Stimulated activated CD8-positive, alpha-beta memory T cell treated with anti-CD3 and anti-CD28 coated beads, Interleukin-12 subunit alpha, Interleukin-12 subunit beta, amount 100 ng/mL, for 1 hour (primary cell): ENCODE data around the gene PAPPA2.

Experiments
- DNase-seq: peaks from one replicate; pipeline ENCODE4 v3.0.0-alpha.2; 2020; ENCODE audit warnings: low read depth

The PAPPA2 gene

DNA sequence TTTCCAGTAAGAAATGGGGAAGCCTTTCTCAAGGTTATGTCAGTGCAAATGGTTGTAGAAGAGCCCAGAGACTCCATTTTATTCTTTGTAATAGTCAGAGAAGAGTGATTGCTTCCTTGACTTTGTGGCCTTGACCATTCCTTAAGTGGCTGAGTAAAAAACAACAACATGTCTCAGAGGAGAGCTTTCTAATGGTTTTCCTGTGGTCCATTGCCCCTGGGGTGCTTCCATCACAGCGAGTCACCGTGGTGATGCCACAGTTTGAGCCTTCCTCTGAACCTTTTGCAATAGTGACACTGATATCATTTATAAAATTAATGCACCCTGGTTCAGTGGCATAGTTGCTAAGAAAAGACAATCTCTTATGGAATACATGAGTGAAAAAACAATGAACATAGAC, 38.6 kb downstream of the PAPPA2 start:
- DNase-seq: no peak

DNA sequence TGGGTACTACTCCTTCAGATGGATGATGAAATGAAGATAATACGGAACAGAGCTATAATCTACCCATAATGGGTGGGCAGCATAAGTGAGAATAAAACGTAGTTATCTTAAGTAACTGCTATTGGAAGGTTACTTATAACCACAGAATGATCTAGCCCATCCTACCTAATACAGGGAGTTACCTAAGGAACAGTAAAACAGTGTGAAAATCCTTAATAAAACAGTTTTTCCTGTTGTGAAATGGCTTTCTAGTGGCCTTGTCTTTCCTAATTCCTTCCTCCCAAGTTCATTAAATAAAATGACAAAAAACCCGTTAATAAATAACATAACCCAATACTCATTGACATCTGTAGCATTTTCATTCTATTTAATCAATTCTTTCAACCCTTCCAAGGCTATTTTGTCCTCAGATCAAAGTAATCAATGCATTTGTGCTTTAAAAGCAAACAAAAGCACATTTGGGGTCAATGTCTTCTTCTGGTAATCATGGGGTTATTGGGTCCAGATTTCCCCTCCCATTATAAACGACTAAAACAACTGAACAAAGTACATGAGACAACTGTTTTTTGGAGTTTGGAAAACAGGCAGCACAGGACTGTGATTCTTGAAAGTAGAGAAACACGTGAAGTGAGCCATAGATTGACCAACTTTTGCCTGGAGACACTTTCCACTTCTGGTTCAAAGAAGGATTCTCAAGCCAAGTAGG, 42.0 kb downstream of the PAPPA2 start:
- DNase-seq: no peak

DNA sequence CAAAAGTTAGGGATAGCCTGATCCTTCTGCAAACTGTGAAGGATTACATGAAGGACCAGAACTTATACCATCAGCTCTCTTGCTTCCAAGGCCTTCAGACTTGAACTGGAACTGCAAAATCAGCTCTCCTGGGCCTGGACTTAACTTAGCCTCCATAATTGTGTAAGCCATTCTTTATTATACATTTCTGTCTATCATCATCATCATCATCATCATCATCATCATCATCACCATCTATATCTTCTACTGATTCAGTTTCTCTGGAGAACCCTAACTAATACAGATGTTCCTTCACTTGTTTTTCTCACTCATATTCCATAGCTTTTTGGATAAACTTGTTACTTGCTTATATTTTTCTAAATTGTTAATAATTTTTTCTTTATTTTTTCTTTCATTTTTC, 50.0 kb downstream of the PAPPA2 start:
- DNase-seq: no peak

DNA sequence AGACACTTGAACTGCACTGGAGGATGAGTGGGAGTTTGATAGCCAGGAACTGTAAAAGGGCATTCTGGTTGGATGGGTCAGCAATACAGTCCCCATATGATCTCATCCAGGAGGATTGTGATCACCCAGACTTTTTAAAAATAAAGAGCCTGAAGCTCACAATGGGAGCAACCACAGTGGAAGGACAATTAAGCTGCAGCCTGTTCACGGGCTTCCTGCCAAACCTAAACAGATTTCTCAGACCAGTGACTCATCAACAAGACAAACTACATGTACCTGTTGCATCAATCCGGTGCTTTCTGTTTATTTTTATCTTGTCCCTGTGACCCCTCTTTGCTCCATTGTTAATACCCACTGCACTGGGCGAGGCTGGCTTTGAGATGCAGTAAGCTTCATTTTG, 52.3 kb downstream of the PAPPA2 start:
- no peak for DNase-seq

DNA sequence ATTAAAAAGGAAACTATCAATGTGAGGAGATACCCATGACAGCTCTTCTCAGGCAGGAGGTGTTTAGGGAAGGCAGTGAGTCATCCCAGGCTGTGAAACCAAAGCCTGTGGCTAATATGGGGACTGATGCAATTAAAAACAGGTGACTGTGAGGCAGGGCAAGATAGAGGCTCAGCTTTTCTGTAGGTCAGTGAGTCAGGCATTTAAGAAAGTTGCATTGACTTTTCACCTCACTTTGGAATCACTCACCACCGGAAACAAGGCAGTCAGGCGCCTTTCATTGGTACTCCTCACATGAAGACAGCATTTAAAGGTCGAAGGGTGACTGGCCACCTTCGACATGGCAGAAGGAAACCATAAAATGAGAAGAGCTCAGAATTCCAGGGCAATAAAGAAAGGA, 54.5 kb downstream of the PAPPA2 start:
- no peak for DNase-seq

DNA sequence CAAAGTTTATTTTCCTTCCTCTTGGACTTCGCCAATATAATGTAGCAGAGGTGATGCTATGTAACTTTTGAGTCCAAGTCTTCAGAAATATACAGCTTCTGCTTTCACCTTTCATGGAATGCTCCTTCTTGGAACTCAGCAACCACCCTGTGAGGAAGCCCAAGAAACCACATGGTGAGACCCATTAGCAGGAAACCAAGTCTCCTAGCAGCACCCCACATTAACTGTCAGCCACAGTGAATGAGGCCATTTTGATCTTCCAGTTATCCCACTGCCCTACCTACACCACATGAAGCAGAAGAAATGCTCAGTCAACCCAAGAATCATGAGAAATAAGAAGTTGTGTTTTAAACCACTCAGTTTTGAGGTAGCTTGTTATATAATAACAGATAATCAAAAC, 58.2 kb downstream of the PAPPA2 start:
- DNase-seq: no peak

DNA sequence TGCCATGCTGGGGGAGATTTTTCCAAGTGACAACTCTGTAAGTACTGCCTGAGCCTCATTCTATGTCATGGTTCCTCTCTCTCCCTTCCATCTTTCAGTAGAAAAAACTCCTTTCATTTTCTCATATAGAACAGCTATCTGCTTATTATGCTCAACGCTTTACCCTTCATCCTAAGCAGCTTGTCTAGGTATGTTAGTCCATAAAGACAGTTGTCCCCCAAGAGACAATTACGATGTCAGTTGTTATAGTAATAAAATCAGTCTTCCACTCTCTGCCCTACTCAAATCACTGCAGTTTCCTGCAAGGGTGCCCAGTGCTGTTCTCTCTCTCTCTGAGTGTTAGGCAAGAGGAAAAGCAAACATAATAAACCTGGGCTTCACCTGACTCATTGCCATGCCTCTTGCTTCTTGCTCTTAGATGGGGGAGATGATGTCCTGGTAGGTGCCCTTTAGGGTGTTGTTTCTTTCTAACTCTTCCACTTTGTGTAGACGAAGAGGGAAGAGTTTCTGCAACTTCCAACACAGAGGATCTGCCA, 59.4 kb downstream of the PAPPA2 start:
- DNase-seq: no peak

DNA sequence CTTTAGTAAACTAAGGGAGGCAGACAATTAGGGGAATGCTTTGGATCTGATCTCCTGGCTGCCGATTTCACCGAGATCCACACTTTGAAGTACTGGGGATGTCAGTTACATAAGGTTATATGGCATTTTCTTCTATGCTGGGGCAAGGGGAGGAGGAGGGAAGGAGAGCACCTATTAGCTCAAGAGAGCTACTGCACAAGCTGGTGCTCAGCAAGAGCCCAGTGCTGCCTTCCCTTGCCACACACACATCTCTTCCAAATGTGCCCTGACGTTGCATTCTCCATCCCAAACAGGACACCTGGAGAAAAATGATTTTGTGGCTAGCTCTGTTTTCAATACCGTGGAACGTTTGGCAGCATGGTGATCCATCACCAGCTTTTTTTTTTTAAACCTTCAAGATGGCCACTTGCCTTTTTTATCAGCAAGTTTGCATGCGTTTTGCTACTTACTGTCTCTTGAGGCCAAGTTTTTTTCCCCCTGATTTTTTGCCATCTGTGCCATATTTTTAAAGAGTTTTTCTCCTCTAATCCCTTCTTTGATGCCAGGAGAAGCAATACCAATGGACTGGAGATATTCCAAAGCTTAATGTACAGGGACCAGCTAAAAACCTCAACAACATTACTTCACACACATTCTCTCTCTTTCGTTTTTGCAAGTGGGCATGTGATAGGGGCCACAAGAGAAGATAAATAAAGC, 66.6 kb downstream of the PAPPA2 start:
- DNase-seq: no peak

DNA sequence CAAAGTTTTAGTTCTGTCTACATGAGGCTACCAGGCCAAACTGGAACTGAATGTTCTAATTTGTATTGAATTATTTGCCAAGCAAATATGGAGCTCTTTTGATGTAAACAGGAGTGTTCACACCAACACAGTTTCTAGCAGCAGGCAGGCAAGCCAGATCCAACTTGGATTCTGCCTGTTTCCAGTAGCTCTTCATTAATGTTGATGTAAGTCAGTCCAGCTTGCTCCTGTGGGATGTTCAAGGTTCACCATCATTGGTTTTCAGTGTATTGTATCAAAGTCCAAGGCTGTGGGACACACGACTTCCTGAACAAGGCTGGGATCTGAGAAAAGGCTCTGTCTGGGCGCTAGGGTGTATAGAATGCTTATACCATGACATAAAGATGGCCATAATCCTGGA, 68.1 kb downstream of the PAPPA2 start:
- DNase-seq: no peak

DNA sequence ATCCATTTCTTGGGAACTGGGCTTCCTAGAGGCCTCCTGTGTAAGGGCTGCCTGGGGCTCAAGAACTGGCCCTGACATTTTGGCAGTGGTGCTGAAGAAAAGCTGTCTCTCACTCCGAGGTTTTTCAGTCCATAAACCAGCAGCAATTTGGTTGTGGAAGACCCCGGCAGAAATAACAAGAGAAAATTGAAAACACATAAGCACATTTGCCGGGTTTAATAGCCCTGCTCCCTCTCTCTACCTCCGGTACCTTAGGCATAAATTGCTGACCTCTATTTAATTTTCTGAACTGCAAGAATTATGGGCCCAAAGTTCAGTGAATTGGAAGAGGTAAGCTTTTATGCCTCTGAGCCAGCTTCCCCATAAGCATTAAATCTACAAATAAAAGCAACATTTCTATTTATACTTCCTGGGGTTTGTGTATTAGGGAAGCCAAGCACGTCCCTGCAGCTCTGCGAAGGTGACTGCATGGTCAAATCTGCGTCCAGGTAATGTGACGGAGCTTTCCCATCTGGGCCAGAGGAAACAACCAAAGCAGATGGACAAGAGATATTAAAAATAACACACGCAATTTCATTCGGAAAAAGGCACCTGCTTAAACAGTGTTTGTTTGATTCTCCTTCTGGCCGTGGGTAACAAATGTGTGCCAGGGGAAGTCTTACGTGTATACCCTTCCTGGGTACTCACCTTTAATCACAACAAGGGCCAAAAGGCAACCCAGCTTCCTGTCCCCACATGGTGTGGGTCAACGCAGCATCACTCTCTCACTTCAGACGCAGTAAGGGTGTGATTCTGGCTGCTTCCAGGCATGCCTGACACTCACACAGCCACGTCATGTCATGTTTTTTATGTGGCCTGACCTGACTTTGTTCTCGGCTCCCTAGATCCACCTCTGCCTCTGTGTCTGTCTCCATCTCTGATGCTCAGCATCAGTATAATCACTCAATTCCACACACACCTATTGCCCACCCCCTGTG, 69.2 kb downstream of the PAPPA2 start:
- DNase-seq: no peak

DNA sequence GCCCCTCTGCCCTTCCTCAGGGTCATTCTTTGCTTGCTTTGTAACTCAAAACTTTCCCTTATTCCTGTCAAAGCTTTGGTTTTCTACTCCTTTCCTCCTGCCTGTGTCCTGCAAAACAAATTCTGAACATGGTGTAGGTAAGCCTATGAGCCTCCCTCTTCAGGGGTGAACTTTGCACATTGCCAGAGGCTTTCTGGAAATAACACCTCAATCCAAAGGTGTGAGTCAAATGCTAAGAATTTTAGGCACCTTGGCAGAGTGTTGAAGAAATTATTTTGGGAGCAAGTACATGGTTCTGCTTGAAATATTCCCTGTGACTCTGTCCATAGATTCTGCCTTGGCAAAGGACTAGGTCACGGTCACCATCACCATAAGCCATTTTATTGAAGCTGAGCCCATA, 70.0 kb downstream of the PAPPA2 start:
- DNase-seq: no peak

DNA sequence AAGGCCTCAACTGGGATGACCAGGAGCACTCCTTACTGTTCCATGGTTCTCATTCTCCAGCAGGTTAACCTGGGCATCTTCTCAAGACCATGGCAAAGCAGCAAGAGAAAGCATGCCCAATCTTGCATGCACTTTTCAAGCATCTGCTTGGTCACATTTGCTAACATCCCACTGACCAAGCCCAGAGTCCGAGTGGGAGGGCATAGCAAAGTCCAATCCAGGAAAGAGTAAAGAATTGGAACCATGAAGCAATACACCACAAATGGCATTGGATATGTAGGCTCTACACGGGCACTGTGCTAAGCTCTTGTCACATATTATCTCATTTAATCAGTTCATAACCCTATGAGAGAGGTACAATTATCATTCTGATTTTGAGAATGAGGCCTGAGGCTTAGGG, 73.6 kb downstream of the PAPPA2 start:
- no peak for DNase-seq

DNA sequence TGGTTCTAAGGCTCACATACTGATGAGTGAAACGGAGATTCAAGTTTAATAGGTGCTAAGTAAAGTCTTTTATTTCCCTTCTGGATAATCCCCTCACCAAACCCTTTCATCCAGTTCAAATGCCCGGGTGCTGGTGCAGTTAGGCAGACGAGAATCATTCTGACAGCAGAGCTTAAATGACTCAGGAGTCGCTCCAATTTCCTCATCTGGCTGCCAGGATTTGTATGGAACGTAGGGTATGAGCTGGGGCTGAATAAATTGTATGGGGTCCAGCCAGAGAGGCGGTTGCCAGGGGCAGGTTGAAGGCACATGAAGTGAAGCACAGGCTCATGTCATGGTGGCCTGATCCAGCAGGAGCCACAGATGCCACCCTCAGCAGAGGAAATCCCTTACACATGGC, 76.0 kb downstream of the PAPPA2 start:
- no peak for DNase-seq

DNA sequence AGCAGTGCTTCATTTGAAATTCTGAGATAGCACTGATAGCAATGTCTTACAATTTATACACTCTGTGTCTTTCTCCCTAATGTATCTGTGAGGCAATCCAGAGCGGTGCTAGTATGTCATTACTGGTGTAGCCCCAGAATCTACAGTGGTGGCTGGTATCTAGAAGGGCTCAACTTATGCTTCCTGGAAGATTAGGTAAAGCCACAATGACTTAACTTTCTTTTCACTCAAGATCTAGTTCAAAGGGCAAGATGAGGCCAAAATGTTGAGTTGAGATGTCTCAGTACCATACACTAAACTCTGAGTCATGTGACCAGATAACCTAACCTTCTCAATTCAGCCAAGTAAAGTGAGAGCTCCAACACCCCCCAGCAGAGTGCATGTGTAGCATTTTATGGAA, 77.5 kb downstream of the PAPPA2 start:
- no peak for DNase-seq

DNA sequence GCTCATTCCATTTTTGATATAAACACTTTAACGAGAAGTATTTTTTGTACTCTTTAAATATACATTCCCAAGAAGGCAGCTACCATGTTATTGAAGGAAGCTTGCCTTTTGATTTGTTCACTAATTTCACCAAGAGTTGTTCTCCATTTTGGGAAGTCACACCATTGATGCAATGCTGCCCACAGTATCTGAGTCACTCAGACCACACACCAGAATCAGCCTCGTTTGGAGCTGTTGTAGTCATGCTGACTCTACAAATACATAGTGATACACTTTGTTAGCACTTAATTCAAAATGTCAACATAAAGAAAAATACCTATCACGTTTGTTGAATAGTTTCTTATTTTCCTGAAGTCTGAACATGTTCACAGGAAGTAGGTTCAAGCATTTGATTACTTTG, 78.7 kb downstream of the PAPPA2 start:
- no peak for DNase-seq

DNA sequence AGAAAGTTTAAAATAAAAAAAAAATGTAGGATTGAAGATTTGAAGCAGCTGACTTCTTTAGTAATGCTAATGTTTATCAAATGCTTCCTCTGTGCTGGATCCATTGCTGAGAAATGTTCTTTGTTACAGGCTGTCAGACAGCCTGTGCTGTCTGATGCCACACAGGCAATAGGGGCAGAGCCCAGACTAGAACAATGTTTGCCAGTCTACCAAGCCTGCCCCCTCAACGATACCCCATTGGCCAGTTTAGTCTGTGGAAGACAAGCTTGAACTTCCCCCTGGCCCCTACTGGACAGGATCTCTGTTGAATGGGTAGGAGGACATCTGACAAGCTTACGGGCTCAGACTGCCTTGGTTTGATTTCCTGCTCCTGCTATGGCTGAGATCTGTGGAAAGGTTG, 79.4 kb downstream of the PAPPA2 start:
- no peak for DNase-seq

DNA sequence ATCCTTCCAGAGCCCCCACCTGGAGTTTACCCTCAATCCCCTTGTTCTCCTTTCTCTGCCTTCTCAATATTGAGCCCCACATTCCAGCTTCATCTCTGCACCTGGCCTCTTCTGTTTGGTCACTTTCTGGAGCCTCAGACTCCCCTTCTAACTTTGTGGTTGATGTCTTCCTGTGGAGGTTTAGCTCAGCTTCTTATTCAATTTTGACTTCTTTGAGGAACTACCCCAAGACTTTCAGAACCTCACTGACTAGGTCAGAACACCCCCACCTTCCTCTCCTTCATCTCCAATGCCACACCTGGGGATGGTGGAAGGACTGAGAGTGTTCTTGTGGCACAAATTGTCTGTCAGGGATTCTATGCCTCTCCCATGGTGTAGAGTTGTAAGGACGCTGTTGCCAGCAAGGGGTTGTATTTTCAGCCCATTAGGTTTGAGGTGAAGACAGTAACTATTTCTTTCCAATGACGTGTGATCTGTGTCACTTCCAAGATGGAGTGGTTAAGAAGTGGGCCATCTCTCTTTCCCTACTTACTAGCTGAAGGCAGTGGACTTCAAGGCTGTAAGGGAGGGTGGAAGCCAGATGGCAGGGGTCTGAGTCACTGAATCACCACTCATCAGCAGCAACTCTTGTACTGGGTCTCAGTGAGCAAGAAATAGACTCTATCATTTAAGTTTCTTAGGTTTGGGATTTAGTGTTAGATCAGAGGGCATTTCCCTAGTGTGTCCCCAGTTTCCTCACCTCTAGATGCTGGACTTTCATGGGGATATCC, 80.6 kb downstream of the PAPPA2 start:
- no peak for DNase-seq

DNA sequence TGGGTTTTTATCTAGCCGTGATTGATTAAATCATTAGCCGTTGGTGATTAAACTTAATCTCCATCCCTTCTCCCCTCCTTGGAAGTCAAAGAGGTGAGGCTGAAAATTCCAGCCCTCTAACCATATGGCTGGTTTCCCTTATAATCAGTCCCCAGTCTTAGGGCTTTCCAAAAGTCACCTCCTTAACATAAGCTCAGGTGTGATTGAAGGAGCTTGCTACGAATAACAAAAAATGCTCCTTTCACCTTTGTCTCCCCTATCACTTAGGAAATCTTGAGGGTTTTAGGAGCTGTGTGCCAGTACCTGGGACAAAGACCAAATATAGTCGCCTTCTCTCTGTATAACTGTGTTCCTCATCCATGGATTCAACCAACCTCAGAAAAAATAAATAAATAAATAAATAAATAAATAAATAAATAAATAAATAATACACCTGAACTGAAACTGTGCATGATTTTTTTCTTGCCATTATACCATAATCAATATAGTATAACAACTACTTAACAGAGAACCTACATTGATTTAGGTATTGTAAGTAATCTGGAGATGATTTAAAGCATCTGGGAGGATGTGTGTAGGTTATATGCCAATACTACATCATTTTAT, 82.2 kb downstream of the PAPPA2 start:
- DNase-seq: no peak

DNA sequence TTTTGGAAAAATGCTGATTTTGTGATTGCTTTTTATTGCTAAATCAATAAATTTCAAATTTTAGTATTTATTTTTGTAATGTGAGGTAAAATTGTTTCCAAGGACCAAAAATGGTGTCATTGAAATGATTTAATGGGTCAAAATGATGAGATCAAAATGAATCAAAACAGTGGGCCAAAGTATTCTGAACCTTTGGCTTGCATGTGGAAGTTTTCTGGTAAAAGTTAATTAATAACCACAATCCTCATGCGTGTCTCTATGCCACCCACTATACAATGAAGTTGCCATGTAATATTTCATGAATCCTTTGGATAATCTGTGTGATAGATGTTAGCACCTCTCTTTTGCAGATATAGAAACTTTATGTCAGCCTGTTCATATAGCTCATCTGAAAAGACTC, 83.8 kb downstream of the PAPPA2 start:
- DNase-seq: no peak

DNA sequence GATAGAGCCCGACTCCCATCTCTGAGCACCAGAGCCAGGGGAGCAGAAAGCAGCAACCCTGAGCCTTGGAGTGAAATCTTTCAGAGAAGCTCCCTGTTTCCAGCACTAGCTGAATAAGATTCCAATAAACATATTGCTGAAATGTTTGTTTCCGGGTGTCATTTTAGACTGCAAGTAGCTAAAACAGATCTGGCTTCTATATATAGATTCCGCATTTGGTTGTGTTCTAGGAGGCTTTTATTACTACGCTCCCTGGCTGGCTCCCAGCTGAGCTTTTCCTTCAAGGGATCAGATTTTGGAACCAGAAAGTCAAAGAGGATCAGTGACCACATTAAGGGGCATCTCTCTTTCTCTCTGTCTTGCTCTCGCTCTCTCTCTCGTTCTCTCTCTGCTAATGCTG, 88.2 kb downstream of the PAPPA2 start:
- no peak for DNase-seq

DNA sequence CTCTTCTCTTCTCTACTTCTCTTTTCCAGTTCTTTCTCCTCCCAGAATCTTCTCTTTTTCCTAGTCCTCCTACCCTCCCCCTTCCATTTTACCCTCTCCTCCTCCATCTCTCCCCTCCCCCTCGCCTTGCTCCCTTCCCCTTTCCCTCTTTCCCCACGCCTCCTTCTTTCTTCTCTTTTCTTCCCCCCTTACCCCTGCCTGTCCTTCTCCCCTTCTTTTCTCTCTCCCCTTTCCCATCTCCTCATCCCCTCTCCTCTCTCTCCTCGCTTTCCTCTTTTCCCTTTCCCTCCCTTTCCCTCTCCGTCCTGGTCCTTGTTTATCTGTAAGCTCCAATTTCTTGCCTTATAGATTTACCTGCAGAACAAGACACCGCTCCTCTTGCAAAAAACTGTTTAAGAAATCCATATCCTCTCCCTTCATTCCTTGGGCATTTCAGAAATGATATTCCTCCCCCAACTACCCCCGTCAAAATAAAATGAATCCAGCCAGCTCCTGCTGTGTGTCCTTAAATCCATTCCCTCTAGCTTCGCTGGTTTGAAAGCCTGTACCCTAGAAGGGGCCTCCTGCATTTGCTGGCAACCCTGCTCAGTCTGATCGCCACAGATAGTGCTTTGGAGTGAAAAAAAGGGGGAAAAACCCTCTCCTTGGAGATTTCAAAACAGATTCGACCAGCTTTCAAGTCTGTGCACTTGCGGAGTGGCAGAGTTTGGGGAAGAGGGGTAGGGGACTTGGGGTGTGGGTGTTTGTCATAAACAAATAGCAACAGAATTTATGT, 89.4 kb downstream of the PAPPA2 start:
- no peak for DNase-seq
